Activated naive CD4-positive, alpha-beta T cell treated with anti-CD3 and anti-CD28 coated beads, Interleukin-2, amount 10 ng/mL, durations not matched to agents 7 days and 5 days (primary cell): ENCODE data around the gene MUS81.

ENCODE experiments used
- CTCF ChIA-PET: fragments of 350-600 bp; sonication (Branson Sonifier 250); formaldehyde crosslinking; loops from one replicate; lab custom pipeline; 2021; ENCODE audit warnings: antibody characterized with exemption; lab: Charles Lee
- DNase-seq: peaks from one replicate; pipeline ENCODE4 v3.0.0-alpha.2; 2020
- H3K27ac Mint-ChIP-seq: one replicate; pipeline ENCODE4 v1.8.0; 2021; ENCODE audit warnings: mild to moderate bottlenecking, moderate library complexity, mixed read lengths
- H3K27me3 Mint-ChIP-seq: one replicate; pipeline ENCODE4 v1.8.0; 2021; ENCODE audit warnings: mild to moderate bottlenecking, mixed read lengths
- H3K36me3 Mint-ChIP-seq: one replicate; pipeline ENCODE4 v1.8.0; 2021; ENCODE audit warnings: mixed read lengths
- H3K4me1 Mint-ChIP-seq: one replicate; pipeline ENCODE4 v1.8.0; 2021; ENCODE audit warnings: mixed read lengths
- H3K4me3 Mint-ChIP-seq: one replicate; pipeline ENCODE4 v1.8.0; 2021; ENCODE audit warnings: mild to moderate bottlenecking, moderate library complexity, mixed read lengths
- H3K9me3 Mint-ChIP-seq: one replicate; pipeline ENCODE4 v1.8.0; 2021; ENCODE audit warnings: mixed read lengths

MUS81 gene

GRCh38 chr11:65903068-65903481 lies 42.8 kb downstream of the MUS81 start:
- CTCF ChIA-PET: interaction anchor here (1.8 to 10.5 kb wide), 2 partner anchors 15 to 85 kb away, joined by 4 to 142 read pairs; partner anchors contain the start of genes CCDC85B and FIBP
- Mint-ChIP-seq H3K4me1 (peaks cover 24% of the 10 kb centered on the region), H3K4me3 (no peak overlapping the region), H3K9me3 (no peaks in the 10 kb centered on the region), H3K27ac (no peak overlapping the region), H3K27me3 (peaks cover 71% of the 10 kb centered on the region), H3K36me3 (no peaks in the 10 kb centered on the region)
- no peak for DNase-seq

GRCh38 chr11:65903715-65904114 lies 43.5 kb downstream of the MUS81 start:
- H3K27me3 Mint-ChIP-seq: peaks cover 70% of the 10 kb centered on the region
- no peaks in the 10 kb centered on the region for H3K9me3 Mint-ChIP-seq
- peaks cover 22% of the 10 kb centered on the region for H3K4me1 Mint-ChIP-seq
- no peak overlapping the region for H3K27ac Mint-ChIP-seq
- no peak overlapping the region for H3K4me3 Mint-ChIP-seq
- DNase-seq: no peak
- H3K36me3 Mint-ChIP-seq: no peaks in the 10 kb centered on the region
- CTCF ChIA-PET: interaction anchor here (0.6 to 1.2 kb wide), 2 partner anchors 19 to 135 kb away, joined by 3 to 4 read pairs; no protein-coding TSS in a partner anchor

- Mint-ChIP-seq H3K4me3 (no peak overlapping the region), H3K9me3 (no peaks in the 10 kb centered on the region), H3K36me3 (no peaks in the 10 kb centered on the region), H3K27ac (no peak overlapping the region), H3K27me3 (peaks cover 75% of the 10 kb centered on the region), H3K4me1 (peaks cover 15% of the 10 kb centered on the region)
- no peak for DNase-seq
- CTCF ChIA-PET: interaction anchor here (1.4 to 2.7 kb wide), 4 partner anchors 8 to 22 kb away, joined by 3 to 14 read pairs (median 5); no protein-coding TSS in a partner anchor
Measured at GRCh38 chr11:65906602-65907001, 46.4 kb downstream of the MUS81 start.

- H3K36me3 Mint-ChIP-seq: no peaks in the 10 kb centered on the region
- H3K27ac Mint-ChIP-seq: no peak overlapping the region
- no peak for DNase-seq
- peak overlapping the region; percentile 29 for H3K4me3 Mint-ChIP-seq
- CTCF ChIA-PET: interaction anchor here (1.5 to 2.5 kb wide), 2 partner anchors 9 to 23 kb away, joined by 7 to 10 read pairs; no protein-coding TSS in a partner anchor
- no peaks in the 10 kb centered on the region for H3K9me3 Mint-ChIP-seq
- H3K27me3 Mint-ChIP-seq: peaks cover 71% of the 10 kb centered on the region
- H3K4me1 Mint-ChIP-seq: peaks cover 7% of the 10 kb centered on the region
Measured at GRCh38 chr11:65907878-65908277, 47.6 kb downstream of the MUS81 start.

GRCh38 chr11:65911682-65912568 lies 51.7 kb downstream of the MUS81 start:
- no peak for DNase-seq
- peaks cover 25% of the 10 kb centered on the region for H3K4me1 Mint-ChIP-seq
- H3K36me3 Mint-ChIP-seq: peaks cover 12% of the 10 kb centered on the region
- H3K27me3 Mint-ChIP-seq: peaks cover 44% of the 10 kb centered on the region
- H3K9me3 Mint-ChIP-seq: no peaks in the 10 kb centered on the region
- CTCF ChIA-PET: interaction anchor here (0.7 to 1.7 kb wide), 6 partner anchors 11 to 60 kb away, joined by 3 to 11 read pairs (median 4); partner anchors contain the start of gene FIBP
- H3K4me3 Mint-ChIP-seq: no peak overlapping the region
- no peak overlapping the region for H3K27ac Mint-ChIP-seq

GRCh38 chr11:65912845-65913244 lies 52.6 kb downstream of the MUS81 start:
- CTCF ChIA-PET: interaction anchor here (1.4 to 1.7 kb wide), 2 partner anchors 24 to 28 kb away, joined by 6 to 11 read pairs; partner anchors contain the start of gene FIBP
- Mint-ChIP-seq H3K4me1 (peaks cover 29% of the 10 kb centered on the region), H3K27me3 (peaks cover 35% of the 10 kb centered on the region), H3K9me3 (no peaks in the 10 kb centered on the region), H3K27ac (no peak overlapping the region), H3K4me3 (no peak overlapping the region), H3K36me3 (peaks cover 16% of the 10 kb centered on the region)
- DNase-seq: no peak

- peaks cover 31% of the 10 kb centered on the region for H3K4me1 Mint-ChIP-seq
- H3K9me3 Mint-ChIP-seq: no peaks in the 10 kb centered on the region
- H3K36me3 Mint-ChIP-seq: peaks cover 22% of the 10 kb centered on the region
- CTCF ChIA-PET: interaction anchor here (0.9 to 2.4 kb wide), 3 partner anchors 25 to 30 kb away, joined by 3 to 7 read pairs (median 3); partner anchors contain the start of genes CCDC85B and FIBP
- peaks cover 23% of the 10 kb centered on the region for H3K27me3 Mint-ChIP-seq
- no peak overlapping the region for H3K27ac Mint-ChIP-seq
- H3K4me3 Mint-ChIP-seq: no peak overlapping the region
- DNase-seq: no peak
Measured at GRCh38 chr11:65915101-65915820, 55.0 kb downstream of the MUS81 start.

GRCh38 chr11:65915821-65916251 lies 55.6 kb downstream of the MUS81 start:
- peaks cover 35% of the 10 kb centered on the region for H3K4me1 Mint-ChIP-seq
- no peak overlapping the region for H3K27ac Mint-ChIP-seq
- peaks cover 24% of the 10 kb centered on the region for H3K36me3 Mint-ChIP-seq
- H3K4me3 Mint-ChIP-seq: no peak overlapping the region
- CTCF ChIA-PET: interaction anchor here (0.9 to 2.4 kb wide), 3 partner anchors 26 to 31 kb away, joined by 3 to 7 read pairs (median 3); partner anchors contain the start of genes CCDC85B and FIBP
- no peaks in the 10 kb centered on the region for H3K9me3 Mint-ChIP-seq
- DNase-seq: no peak
- peaks cover 18% of the 10 kb centered on the region for H3K27me3 Mint-ChIP-seq
